HEK293T (cell line): ENCODE data around the gene SNED1.

Experiments used
- BHLHE40 ChIP-seq: fragments of 450-650 bp; IDR thresholded peaks from 2 replicates; pipeline ENCODE4 v1.6.1; 2016; ENCODE audit warnings: mild to moderate bottlenecking, moderate library complexity, borderline replicate concordance
- CTBP1 ChIP-seq: fragments of 450-650 bp; IDR thresholded peaks from 2 replicates; pipeline ENCODE4 v1.6.1; 2016; ENCODE audit warnings: borderline replicate concordance
- ELF4 ChIP-seq: fragments of 450-650 bp; IDR thresholded peaks from 2 replicates; pipeline ENCODE4 v1.6.1; 2017; ENCODE audit warnings: antibody characterized with exemption
- FOXK2 ChIP-seq: fragments of 450-650 bp; IDR thresholded peaks from 2 replicates; pipeline ENCODE4 v1.6.1; 2016; ENCODE audit warnings: mild to moderate bottlenecking
- FOXM1 ChIP-seq: fragments of 450-650 bp; IDR thresholded peaks from 2 replicates; pipeline ENCODE4 v1.6.1; 2017; ENCODE audit warnings: mild to moderate bottlenecking, borderline replicate concordance
- L3MBTL2 ChIP-seq: fragments of 450-650 bp; conservative IDR thresholded peaks from 2 replicates; pipeline ENCODE4 v1.6.1; 2016; ENCODE audit warnings: mild to moderate bottlenecking
- NFRKB ChIP-seq: fragments of 450-650 bp; IDR thresholded peaks from 2 replicates; pipeline ENCODE4 v1.6.1; 2016; ENCODE audit warnings: mild to moderate bottlenecking, moderate library complexity
- PKNOX1 ChIP-seq: fragments of 450-650 bp; IDR thresholded peaks from 2 replicates; pipeline ENCODE4 v1.6.1; 2016
- SP1 ChIP-seq: fragments of 450-650 bp; IDR thresholded peaks from 2 replicates; pipeline ENCODE4 v1.6.1; 2017
- SUZ12 ChIP-seq: fragments of 450-650 bp; IDR thresholded peaks from 2 replicates; pipeline ENCODE4 v1.6.1; 2016; ENCODE audit warnings: mild to moderate bottlenecking

- TF ChIP-seq SUZ12 (no peak), PKNOX1 (no peak), FOXK2 (no peak), BHLHE40 (no peak), FOXM1 (no peak), L3MBTL2 (no peak), NFRKB (no peak), SP1 (no peak), CTBP1 (no peak), ELF4 (no peak)
These were observed 104.8 kb downstream of the SNED1 start for GRCh38 chr2:241103176-241103595.
